GM18505 (cell line): ENCODE data around the gene NECAP2.

Source experiments
- ATAC-seq: cut with Tn5 transposase; IDR thresholded peaks from one replicate; pipeline ENCODE4 v1.9.1; 2021; ENCODE audit not compliant: unreplicated experiment
- POLR2A ChIP-seq: IDR thresholded peaks from 4 replicates; pipeline ENCODE4 v1.6.1; 2011; ENCODE audit warnings: borderline replicate concordance; ENCODE audit not compliant: insufficient read depth, insufficient read length; ENCODE audit errors: extremely low read depth

Gene NECAP2, protein sequence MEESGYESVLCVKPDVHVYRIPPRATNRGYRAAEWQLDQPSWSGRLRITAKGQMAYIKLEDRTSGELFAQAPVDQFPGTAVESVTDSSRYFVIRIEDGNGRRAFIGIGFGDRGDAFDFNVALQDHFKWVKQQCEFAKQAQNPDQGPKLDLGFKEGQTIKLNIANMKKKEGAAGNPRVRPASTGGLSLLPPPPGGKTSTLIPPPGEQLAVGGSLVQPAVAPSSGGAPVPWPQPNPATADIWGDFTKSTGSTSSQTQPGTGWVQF

DNA sequence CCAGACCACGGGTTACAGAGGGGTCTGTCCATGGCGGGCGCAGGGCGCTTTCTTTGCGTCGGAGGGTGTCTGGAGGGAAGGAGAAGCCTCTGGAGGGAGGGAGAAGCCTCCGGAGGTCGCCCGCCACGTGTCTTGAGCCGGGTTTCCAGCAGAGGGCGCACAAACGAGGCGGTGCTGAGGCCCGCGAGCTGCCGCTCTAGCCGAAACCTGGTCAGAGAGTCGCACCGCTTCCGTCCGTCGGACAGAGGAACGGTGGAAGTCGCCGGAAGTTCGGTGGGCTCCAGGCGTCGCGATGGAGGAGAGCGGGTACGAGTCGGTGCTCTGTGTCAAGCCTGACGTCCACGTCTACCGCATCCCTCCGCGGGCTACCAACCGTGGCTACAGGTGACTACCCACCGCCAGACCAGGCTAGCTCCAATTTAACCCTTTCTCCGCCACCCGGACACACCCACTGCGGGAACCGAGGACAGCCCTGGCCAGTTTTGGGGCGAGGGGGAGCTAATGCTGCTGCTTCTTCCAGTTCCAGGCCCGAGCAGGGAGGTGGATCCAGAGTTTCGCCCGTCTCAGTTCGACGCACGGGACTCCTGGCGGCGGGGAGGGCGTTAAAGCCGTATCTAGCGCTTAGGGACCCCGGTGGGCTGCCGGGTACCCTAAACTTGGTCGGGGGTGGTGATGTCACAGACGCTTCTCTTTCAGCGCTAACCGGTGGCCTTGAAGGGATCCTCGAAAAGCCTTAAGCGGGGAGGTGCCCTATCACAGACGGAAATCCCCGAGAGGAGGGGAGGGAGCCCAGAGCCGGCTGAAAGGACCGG, at the start of gene NECAP2:
TSS of gene NECAP2 (plus strand) at position 255 of the 812 bp plus-strand sequence. CDS start at position 293, 38 bp downstream.
- ATAC-seq: peak; percentile 77
- peak; percentile 97 for TF ChIP-seq POLR2A

GRCh38 chr1:16391411-16391810, 49.1 kb upstream of the NECAP2 start:
- TF ChIP-seq POLR2A: no peak
- no peak for ATAC-seq

- ATAC-seq: no peak
- no peak for TF ChIP-seq POLR2A
Measured at GRCh38 chr1:16392740-16393569, 47.6 kb upstream of the NECAP2 start.

GRCh38 chr1:16393570-16394521, 46.7 kb upstream of the NECAP2 start:
- TF ChIP-seq POLR2A: no peak
- ATAC-seq: no peak

DNA sequence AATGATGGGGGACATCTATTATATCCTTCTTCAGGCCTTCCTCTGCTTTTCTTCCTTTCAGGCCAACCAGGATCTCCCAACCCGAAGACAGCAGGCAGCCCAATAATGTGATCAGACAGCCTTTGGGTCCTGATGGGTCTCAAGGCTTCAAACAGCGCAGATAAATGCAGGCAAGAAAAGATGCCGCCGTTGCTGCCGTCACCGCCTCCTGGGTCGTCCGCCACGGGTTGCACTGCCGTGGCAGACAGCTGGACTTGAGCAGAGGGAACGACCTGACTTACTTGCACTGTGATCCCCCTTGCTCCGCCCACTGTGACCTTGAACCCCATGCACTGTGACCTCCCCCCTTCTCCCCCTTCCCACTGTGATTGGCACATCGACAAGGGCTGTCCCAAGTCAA, 45.5 kb upstream of the NECAP2 start:
- ATAC-seq: no peak

GRCh38 chr1:16396591-16396990, 43.9 kb upstream of the NECAP2 start:
- no peak for ATAC-seq
- TF ChIP-seq POLR2A: no peak

More for the DNA sequence above, 45.5 kb upstream of the NECAP2 start:
- TF ChIP-seq POLR2A: no peak

GRCh38 chr1:16397120-16397519, 43.4 kb upstream of the NECAP2 start:
- TF ChIP-seq POLR2A: no peak
- no peak for ATAC-seq

DNA sequence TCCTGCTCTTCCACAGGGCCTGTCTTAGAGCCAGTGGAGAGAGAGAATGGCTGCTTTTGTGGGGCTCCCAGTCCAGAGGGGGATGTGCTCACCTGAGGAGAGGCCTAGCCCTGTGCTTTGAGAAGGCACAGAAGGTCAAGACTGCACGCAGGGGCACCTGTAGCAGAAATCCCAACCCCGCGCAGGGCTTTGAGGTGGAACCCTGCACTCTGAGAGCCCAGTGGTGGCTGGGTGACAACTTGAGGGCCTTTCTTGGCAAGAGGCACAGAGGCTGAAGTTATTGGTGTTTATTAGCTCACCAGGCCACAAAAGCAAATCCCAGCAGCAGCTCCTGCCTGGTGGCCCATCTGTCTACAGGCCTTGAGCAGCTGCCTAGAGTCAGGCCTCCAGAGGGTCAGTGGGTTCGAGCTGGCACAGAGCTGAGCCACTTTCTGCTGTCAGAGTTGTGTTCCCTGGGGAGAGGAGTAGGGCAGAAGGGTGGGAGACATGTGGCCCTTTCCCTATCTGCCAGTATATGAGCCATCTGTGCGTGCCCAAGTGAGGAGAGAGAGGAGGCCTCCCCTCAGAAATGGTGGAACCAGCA, 42.1 kb upstream of the NECAP2 start:
- TF ChIP-seq POLR2A: no peak
- no peak for ATAC-seq

GRCh38 chr1:16402742-16403141, 37.8 kb upstream of the NECAP2 start:
- TF ChIP-seq POLR2A: no peak
- no peak for ATAC-seq

DNA sequence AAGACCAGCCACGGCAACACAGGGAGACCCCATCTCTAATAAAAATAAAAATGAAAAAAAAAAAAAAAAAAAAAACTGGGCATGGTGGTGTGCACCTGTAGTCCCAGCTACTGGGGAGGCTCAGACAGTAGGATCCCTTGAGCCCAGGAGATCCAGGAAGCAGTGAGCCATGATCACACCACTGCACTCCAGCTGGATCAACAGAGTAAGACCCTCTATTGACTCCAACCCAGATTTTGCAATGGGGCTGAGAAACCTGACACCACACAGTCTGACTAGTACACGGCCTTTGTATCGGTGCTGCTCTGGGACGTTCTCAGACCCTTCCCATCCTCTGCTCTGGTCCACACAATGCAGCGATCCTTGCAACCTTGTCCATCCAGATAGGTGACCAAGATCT, 35.1 kb upstream of the NECAP2 start:
- no peak for ATAC-seq
- no peak for TF ChIP-seq POLR2A

DNA sequence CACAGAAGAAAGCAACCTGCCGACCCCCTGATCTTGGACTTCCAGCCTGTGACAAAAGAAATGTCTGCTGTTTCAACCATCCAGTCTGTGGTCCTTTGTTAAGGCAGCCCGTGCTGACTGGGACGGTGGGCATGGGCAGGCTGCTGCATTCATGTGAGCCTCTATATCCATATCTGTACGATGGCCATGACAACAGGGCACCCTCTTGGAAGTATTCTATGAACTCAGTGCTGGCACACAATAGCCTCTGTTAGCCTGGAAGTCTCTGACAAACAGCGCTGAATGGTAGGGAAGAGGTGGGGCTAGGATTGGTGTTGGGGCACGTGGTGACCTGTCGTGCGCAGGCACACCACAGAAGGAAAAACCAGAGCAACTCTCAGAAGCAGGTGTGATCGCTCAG, 33.7 kb upstream of the NECAP2 start:
- no peak for TF ChIP-seq POLR2A
- no peak for ATAC-seq

DNA sequence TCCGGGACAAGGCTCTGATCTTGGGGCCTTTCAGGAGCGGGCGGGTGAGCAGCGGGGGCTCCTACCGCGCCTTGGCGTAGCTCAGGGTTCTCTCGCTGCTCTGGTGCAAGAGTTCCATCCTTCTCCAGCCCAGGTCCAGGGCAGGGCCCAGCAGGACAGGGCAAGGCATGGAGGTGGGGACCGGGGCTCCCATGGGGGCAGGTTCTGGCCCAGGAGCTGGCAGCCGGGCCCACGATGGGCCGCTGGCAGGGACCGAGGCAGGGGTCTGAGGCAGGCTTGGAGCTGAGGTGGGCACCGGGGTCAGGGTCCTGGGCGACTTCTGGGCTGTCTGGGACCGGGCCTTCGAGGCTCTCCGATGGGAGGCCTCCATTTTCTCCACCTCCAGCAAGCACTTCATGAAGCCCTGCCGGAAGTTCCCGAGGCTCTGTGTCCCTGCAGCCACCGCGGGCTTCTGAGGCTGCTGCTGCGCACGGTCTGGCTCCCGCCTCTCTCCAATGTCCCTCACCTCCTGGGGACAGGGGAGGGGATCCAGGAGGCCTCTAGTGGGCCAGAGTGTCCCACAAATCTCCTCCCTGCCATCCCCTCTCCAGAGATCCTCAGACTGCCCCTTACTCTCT, 30.9 kb upstream of the NECAP2 start:
- no peak for TF ChIP-seq POLR2A
- ATAC-seq: no peak

GRCh38 chr1:16410803-16411202, 29.7 kb upstream of the NECAP2 start:
- ATAC-seq: no peak
- TF ChIP-seq POLR2A: no peak
